RPMI7951 (cell line): Measurements from ENCODE around the gene IFNL3. TPM values are rescaled to one million over a fixed set of nuclear protein-coding genes. Genes with fewer than 3 reads are reported as not detected.

Experiments used
- DNase-seq: peaks from one replicate; pipeline ENCODE4 v3.0.0-alpha.2; 2012; ENCODE audit warnings: low read depth
- total RNA-seq: library from RNA; depleted of rRNA; stranded (reverse); fragments of >200 nt; shearing (Covaris generic); gene quantifications from 2 replicates; pipeline ENCODE4 v1.2.3, GENCODE V29; 2014; rRNA removed

IFNL3 gene
- total RNA-seq, 1 experiment from 2014 or later = not detected

DNA sequence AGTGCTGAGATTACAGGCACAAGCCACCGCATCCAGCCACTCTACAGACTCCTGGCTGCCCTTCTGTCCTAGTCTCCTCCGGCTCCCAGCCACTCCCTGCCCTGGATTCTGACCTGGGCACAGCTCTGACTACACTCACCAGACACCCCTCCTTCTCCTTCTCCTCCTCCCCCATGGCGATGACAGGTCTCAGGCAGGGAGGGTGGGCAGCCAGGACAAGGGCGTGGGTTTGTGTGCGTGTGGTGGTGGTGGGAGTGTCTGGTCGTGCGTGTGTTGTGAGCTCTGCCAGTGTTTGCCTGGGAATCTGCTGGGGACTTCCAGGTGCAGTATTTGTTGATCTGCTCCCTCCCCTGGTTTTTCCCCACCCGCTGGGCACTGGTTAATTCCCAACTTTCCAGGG, 51.0 kb downstream of the IFNL3 start:
- no peak for DNase-seq

Other genes with a start within 250 kb of the IFNL3 start
- 0.10 TPM in 1 of 2 replicates, not detected in the other for gene FBXO27, start 212.5 kb downstream of the IFNL3 start, total RNA-seq
- gene ACP7, start 160.6 kb downstream of the IFNL3 start, total RNA-seq = 0.10 TPM in 1 of 2 replicates, not detected in the other
- gene PAK4, start 119.2 kb downstream of the IFNL3 start, total RNA-seq = 7.1 and 10.5 TPM in 2 replicates
- 0.10 and 0.12 TPM in 2 replicates for gene NCCRP1, start 48.0 kb downstream of the IFNL3 start, total RNA-seq
- gene SYCN, start 40.7 kb downstream of the IFNL3 start, total RNA-seq = not detected in 2 replicates
- not detected in 2 replicates for gene IFNL4, start 3.9 kb upstream of the IFNL3 start, total RNA-seq
- not detected in 2 replicates for gene IFNL2, start 23.4 kb upstream of the IFNL3 start, total RNA-seq
- gene IFNL1, start 51.4 kb upstream of the IFNL3 start, total RNA-seq = not detected in 2 replicates
- gene LRFN1, start 75.9 kb upstream of the IFNL3 start, total RNA-seq = under 0.01 and 0.36 TPM in 2 replicates
- gene GMFG, start 91.0 kb upstream of the IFNL3 start, total RNA-seq = 0.36 and 0.59 TPM in 2 replicates
- 41.5 and 48.8 TPM in 2 replicates for gene SAMD4B, start 97.4 kb upstream of the IFNL3 start, total RNA-seq
- gene PAF1, start 146.1 kb upstream of the IFNL3 start, total RNA-seq = 44.3 and 59.4 TPM in 2 replicates
- 22.2 and 39.5 TPM in 2 replicates for gene MED29, start 146.4 kb upstream of the IFNL3 start, total RNA-seq
- gene ZFP36, start 161.8 kb upstream of the IFNL3 start, total RNA-seq = 2.9 and 6.4 TPM in 2 replicates
- gene PLEKHG2, start 167.7 kb upstream of the IFNL3 start, total RNA-seq = 4.8 and 13.0 TPM in 2 replicates
- 107 and 123 TPM in 2 replicates for gene RPS16, start 190.9 kb upstream of the IFNL3 start, total RNA-seq
- gene SUPT5H, start 200.6 kb upstream of the IFNL3 start, total RNA-seq = 64.7 and 67.4 TPM in 2 replicates
- 86.2 and 88.2 TPM in 2 replicates for gene TIMM50, start 235.8 kb upstream of the IFNL3 start, total RNA-seq